ENCODE data around the gene PGAM5. TPM values are rescaled to one million over a fixed set of nuclear protein-coding genes. Genes with fewer than 3 reads are reported as not detected.

PGAM5 gene
- total RNA-seq (2021) (108 and 121 TPM in 2 replicates), Bru-seq, nascent RNA (percentile 67 among the genes with signal in this experiment), BruChase-seq, experiment 1, labeled RNA remaining after a 2-hour chase (percentile 84 among the genes with signal in this experiment), BruChase-seq, experiment 2, labeled RNA remaining after a 6-hour chase (percentile 96 among the genes with signal in this experiment)
- long read RNA-seq, transcript PGAM5-203 (6 exons, 2,834 nt): major isoform, 17 of 38 reads
- long read RNA-seq, partial matches to known transcripts: 2 of 38 reads
- long read RNA-seq, other reads (novel, unspliced or antisense): 15 of 38 reads

- Histone ChIP-seq H3K9me3 (ENCODE audit: low read depth, low read length, poor library complexity, severe bottlenecking) (no peaks in the 10 kb centered on the region), H3K36me3 (ENCODE audit: insufficient read depth, low read length, poor library complexity, severe bottlenecking) (peaks cover 11% of the 10 kb centered on the region), H3K27ac (ENCODE audit: low read depth, low read length, poor library complexity, severe bottlenecking) (peak within 1 kb of the TSS; percentile 87), H3K27me3 (replicated peaks; ENCODE audit: insufficient read depth, low read depth, low read length, poor library complexity) (no peaks in the 10 kb centered on the region), H3K4me1 (ENCODE audit: insufficient read depth, low read length, poor library complexity, severe bottlenecking) (no peaks in the 10 kb centered on the region), H3K4me3 (ENCODE audit: low read depth, low read length, poor library complexity, severe bottlenecking) (peak within 1 kb of the TSS; percentile 96)
- DNase-seq (ENCODE audit: low spot score): peak; percentile 92
- intact Hi-C loops (cut with micrococcal nuclease; ENCODE audit: unreplicated experiment): no loop called here
- ChIA-PET CTCF (interaction anchor here (0.6 kb wide), 1 partner anchor 387 kb away, joined by 3 read pairs; no protein-coding TSS in a partner anchor), POLR2A (ENCODE audit: low non-redundant PET) (no interaction called here)
- TF ChIP-seq CTCF (conservative IDR thresholded peaks at IDR 0.05; ENCODE audit: low read depth, low read length) (no peak), EZH2 (IDR thresholded peaks at IDR 0.05; ENCODE audit: borderline replicate concordance, low read depth, low read length, poor library complexity, severe bottlenecking) (no peak)
- no TSS peak for BruUV-seq (replicated peaks)
These were observed at the start of gene PGAM5 for GRCh38 chr12:132710405-132711079. Gene PGAM5, plus strand, starts transcription at chr12:132710842. Its CDS starts 35 bp downstream, at chr12:132710877.

GRCh38 chr12:132660996-132661395 lies 49.6 kb upstream of the PGAM5 start:
- no peak overlapping the region for H3K4me3 ChIP-seq (ENCODE audit: low read depth, low read length, poor library complexity, severe bottlenecking)
- H3K9me3 ChIP-seq (ENCODE audit: low read depth, low read length, poor library complexity, severe bottlenecking): no peaks in the 10 kb centered on the region
- TF ChIP-seq CTCF (conservative IDR thresholded peaks at IDR 0.05; ENCODE audit: low read depth, low read length) (no peak), EZH2 (IDR thresholded peaks at IDR 0.05; ENCODE audit: borderline replicate concordance, low read depth, low read length, poor library complexity, severe bottlenecking) (no peak)
- BruUV-seq (replicated peaks): no TSS peak
- ChIA-PET CTCF (no interaction called here), POLR2A (ENCODE audit: low non-redundant PET) (no interaction called here)
- H3K4me1 ChIP-seq (ENCODE audit: insufficient read depth, low read length, poor library complexity, severe bottlenecking): no peaks in the 10 kb centered on the region
- peaks cover 97% of the 10 kb centered on the region for H3K36me3 ChIP-seq (ENCODE audit: insufficient read depth, low read length, poor library complexity, severe bottlenecking)
- H3K27ac ChIP-seq (ENCODE audit: low read depth, low read length, poor library complexity, severe bottlenecking): no peak overlapping the region
- H3K27me3 ChIP-seq (replicated peaks; ENCODE audit: insufficient read depth, low read depth, low read length, poor library complexity): no peaks in the 10 kb centered on the region
- intact Hi-C loops (cut with micrococcal nuclease; ENCODE audit: unreplicated experiment): no loop called here
- no peak for DNase-seq (ENCODE audit: low spot score)

GRCh38 chr12:132661972-132662371 lies 48.7 kb upstream of the PGAM5 start:
- Histone ChIP-seq H3K4me1 (ENCODE audit: insufficient read depth, low read length, poor library complexity, severe bottlenecking) (no peaks in the 10 kb centered on the region), H3K27me3 (replicated peaks; ENCODE audit: insufficient read depth, low read depth, low read length, poor library complexity) (no peaks in the 10 kb centered on the region), H3K36me3 (ENCODE audit: insufficient read depth, low read length, poor library complexity, severe bottlenecking) (peaks cover 98% of the 10 kb centered on the region), H3K9me3 (ENCODE audit: low read depth, low read length, poor library complexity, severe bottlenecking) (no peaks in the 10 kb centered on the region), H3K4me3 (ENCODE audit: low read depth, low read length, poor library complexity, severe bottlenecking) (no peak overlapping the region), H3K27ac (ENCODE audit: low read depth, low read length, poor library complexity, severe bottlenecking) (no peak overlapping the region)
- DNase-seq (ENCODE audit: low spot score): no peak
- POLR2A ChIA-PET (ENCODE audit: low non-redundant PET): interaction anchor here (0.6 kb wide), 1 partner anchor 73 kb away, joined by 3 read pairs; no protein-coding TSS in a partner anchor
- intact Hi-C loops (cut with micrococcal nuclease; ENCODE audit: unreplicated experiment): no loop called here
- CTCF ChIA-PET: no interaction called here
- BruUV-seq (replicated peaks): no TSS peak
- TF ChIP-seq EZH2 (IDR thresholded peaks at IDR 0.05; ENCODE audit: borderline replicate concordance, low read depth, low read length, poor library complexity, severe bottlenecking) (no peak), CTCF (conservative IDR thresholded peaks at IDR 0.05; ENCODE audit: low read depth, low read length) (no peak)

Data from A673 (cell line).